Vagina (tissue), 2 donors: Measurements from ENCODE around the gene DMRT1. TPM values are rescaled to one million over a fixed set of nuclear protein-coding genes. Genes with fewer than 3 reads are reported as not detected.
"Not testable (repeated sequence)": the region's sequence is repeated elsewhere in the genome, so short reads cannot be mapped to it uniquely, and the experiment has no call there.

Experiments used
- DNase-seq, 2 donors: peaks; one replicate each; pipeline ENCODE4 v3.0.0-alpha.2; 2017; ENCODE audit errors: extremely low spot score in 2 of 2
- H3K27ac ChIP-seq: fragments of 200-600 bp; sonication (generic); one replicate; pipeline ENCODE4 v1.5.1; 2019
- H3K27me3 ChIP-seq: fragments of 200-600 bp; sonication (generic); one replicate; pipeline ENCODE4 v1.5.1; 2019
- H3K36me3 ChIP-seq, 2 donors: fragments of 200-600 bp; sonication (generic); one replicate each; pipeline ENCODE4 v1.5.1; 2017 to 2019
- H3K4me1 ChIP-seq: fragments of 200-600 bp; sonication (generic); one replicate; pipeline ENCODE4 v1.5.1; 2019
- H3K4me3 ChIP-seq, 2 donors: fragments of 200-600 bp; sonication (generic); 1 replicate in 1 of 2; 2 replicates in 1 of 2; pipeline ENCODE4 v1.5.1; 2016 to 2019
- H3K9me3 ChIP-seq: fragments of 200-600 bp; sonication (generic); one replicate; pipeline ENCODE4 v1.5.1; 2019
- CTCF ChIP-seq, 3 experiments: fragments of 450-650 bp in 2 of 3; fragments of 200-600 bp in 1 of 3; sonication (generic) in 1 of 3; IDR thresholded peaks; one replicate each; pipeline ENCODE4 v1.5.1; 2017 to 2019; ENCODE audit warnings: antibody characterized with exemption in 3 of 3, mild to moderate bottlenecking in 2 of 3, moderate library complexity in 2 of 3
- POLR2A ChIP-seq, 2 donors: fragments of 450-650 bp; IDR thresholded peaks; one replicate each; pipeline ENCODE4 v1.6.1; 2017; ENCODE audit warnings: antibody characterized with exemption in 2 of 2, mild to moderate bottlenecking in 2 of 2, moderate library complexity in 2 of 2
- POLR2AphosphoS5 ChIP-seq, 2 donors: sonication (generic); formaldehyde crosslinking; IDR thresholded peaks; one replicate each; pipeline ENCODE4 v1.9.0; 2017; ENCODE audit warnings: antibody characterized with exemption in 2 of 2, mild to moderate bottlenecking in 2 of 2, low read depth in 1 of 2; ENCODE audit not compliant: insufficient read depth in 1 of 2
- intact Hi-C: fragments of 100-400 bp; cut with DNase I; formaldehyde crosslinking; loops from one replicate; pipeline ENCODE4 v1.15.1; 2023
- total RNA-seq: library from RNA; depleted of rRNA; stranded (reverse); fragments of >200 nt; gene quantifications from one replicate; pipeline ENCODE4 v1.2.3, GENCODE V29; 2016

DMRT1 gene
- total RNA-seq, 1 donor from 2014 or later = not detected

GRCh38 chr9:860706-861105 is 19.2 kb downstream of the DMRT1 start:
- intact Hi-C loops = no loop called here

GRCh38 chr9:861525-861924 is 20.0 kb downstream of the DMRT1 start:
- H3K4me3 ChIP-seq, H3K9me3 ChIP-seq, H3K27me3 ChIP-seq, intact Hi-C loops, H3K4me1 ChIP-seq, H3K27ac ChIP-seq, H3K36me3 ChIP-seq, DNase-seq: not testable (repeated sequence)

More at GRCh38 chr9:860706-861105, 19.2 kb downstream of the DMRT1 start:
- H3K36me3 ChIP-seq = no peaks in the 10 kb centered on the region
- no peak overlapping the region for H3K27ac ChIP-seq
- H3K27me3 ChIP-seq = no peaks in the 10 kb centered on the region
- no peak overlapping the region for H3K4me3 ChIP-seq
- H3K9me3 ChIP-seq = no peaks in the 10 kb centered on the region
- TF ChIP-seq CTCF (IDR thresholded peaks at IDR 0.05) (no peak), POLR2AphosphoS5 (IDR thresholded peaks at IDR 0.05; ENCODE audit: insufficient read depth in 1 of 2, low read depth in 1 of 2) (no peak), POLR2A (IDR thresholded peaks at IDR 0.05) (no peak)
- H3K4me1 ChIP-seq = no peaks in the 10 kb centered on the region
- DNase-seq = no peak

GRCh38 chr9:875119-875962 is 33.8 kb downstream of the DMRT1 start:
- no peaks in the 10 kb centered on the region for H3K4me1 ChIP-seq
- H3K9me3 ChIP-seq = no peaks in the 10 kb centered on the region
- intact Hi-C loops = loop anchor here (10.0 kb wide), 1 partner anchor 59 kb away; no protein-coding TSS in a partner anchor
- H3K27ac ChIP-seq = no peak overlapping the region
- H3K36me3 ChIP-seq = no peaks in the 10 kb centered on the region
- TF ChIP-seq POLR2AphosphoS5 (IDR thresholded peaks at IDR 0.05; ENCODE audit: insufficient read depth in 1 of 2, low read depth in 1 of 2) (no peak), POLR2A (IDR thresholded peaks at IDR 0.05) (no peak), CTCF (IDR thresholded peaks at IDR 0.05) (no peak)
- H3K27me3 ChIP-seq = no peaks in the 10 kb centered on the region
- H3K4me3 ChIP-seq = no peak overlapping the region
- no peak for DNase-seq

- Histone ChIP-seq H3K4me3 (no peak overlapping the region), H3K36me3 (no peaks in the 10 kb centered on the region), H3K27me3 (no peaks in the 10 kb centered on the region), H3K27ac (no peak overlapping the region), H3K4me1 (no peaks in the 10 kb centered on the region), H3K9me3 (no peaks in the 10 kb centered on the region)
- no peak for DNase-seq
- no peak for TF ChIP-seq POLR2A (IDR thresholded peaks at IDR 0.05)
- TF ChIP-seq CTCF (IDR thresholded peaks at IDR 0.05) = no peak
- intact Hi-C loops = loop anchor here (10.0 kb wide), 1 partner anchor 58 kb away; no protein-coding TSS in a partner anchor
These were observed 34.9 kb downstream of the DMRT1 start for GRCh38 chr9:876425-876824.

GRCh38 chr9:878239-878638 is 36.7 kb downstream of the DMRT1 start:
- Histone ChIP-seq H3K27me3 (no peaks in the 10 kb centered on the region), H3K4me1 (no peaks in the 10 kb centered on the region), H3K27ac (no peak overlapping the region), H3K4me3 (no peak overlapping the region), H3K9me3 (no peaks in the 10 kb centered on the region), H3K36me3 (no peaks in the 10 kb centered on the region)
- peak in 1 of 2 donors; percentile 37 for DNase-seq
- TF ChIP-seq POLR2A (IDR thresholded peaks at IDR 0.05) (no peak), CTCF (IDR thresholded peaks at IDR 0.05) (no peak), POLR2AphosphoS5 (IDR thresholded peaks at IDR 0.05; ENCODE audit: insufficient read depth in 1 of 2, low read depth in 1 of 2) (no peak)
- intact Hi-C loops = loop anchor here (10.0 kb wide), 1 partner anchor 57 kb away; no protein-coding TSS in a partner anchor
